ENCODE measurements around the gene SLC25A10. TPM values are rescaled to one million over a fixed set of nuclear protein-coding genes. Genes with fewer than 3 reads are reported as not detected.

The SLC25A10 gene
- total and polyA plus RNA-seq, 7 experiments from 2014 or later, result 3.4 to 27.4 (median 5.2) TPM

DNA sequence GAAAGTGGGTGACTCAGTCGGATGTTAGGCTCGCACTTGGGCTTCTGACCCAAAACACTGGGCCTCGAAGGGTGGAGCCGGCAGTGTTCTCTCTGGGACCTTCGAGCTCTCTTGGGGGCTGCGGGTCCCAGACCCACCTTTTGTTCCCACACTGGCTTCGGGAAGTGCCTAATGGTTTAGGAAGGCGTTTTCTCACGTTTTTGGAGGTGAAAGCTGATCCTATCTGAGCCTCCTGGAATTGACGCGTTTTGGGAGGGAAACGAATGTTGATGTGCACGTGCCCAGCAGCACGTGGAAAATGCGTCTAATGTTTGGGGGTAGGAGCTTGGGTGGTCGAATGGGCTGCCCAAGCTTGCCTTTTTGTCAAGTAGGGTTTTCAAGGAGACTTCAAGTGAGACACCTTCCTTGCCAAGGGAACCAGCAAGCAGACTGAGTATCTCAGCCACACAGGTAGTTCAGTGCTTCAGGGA lies 27.6 kb upstream of the SLC25A10 start:
- POLR2A ChIA-PET, result interaction anchor here (0.6 to 4.7 kb wide), 13 partner anchors 9 to 772 kb away, joined by 3 to 49 read pairs (median 3); partner anchors contain the start of genes CCDC137, DCXR, MCRIP1 and MRPL12
- H3K4me1 ChIP-seq (ENCODE audit: control insufficient read depth in 2 of 2, insufficient read depth in 2 of 2, low read length in 2 of 2), result peaks cover 22 to 24% of the 10 kb centered on the region in 2 donors
- no peaks in the 10 kb centered on the region for H3K9me3 ChIP-seq (ENCODE audit: control insufficient read depth in 2 of 3, low read length in 3 of 3)
- intact Hi-C loops (cut with micrococcal nuclease), result loop anchor here (5.0 to 10.0 kb wide), 4 partner anchors 132 to 413 kb away; partner anchors contain the start of genes ACTG1 (in 2 of the 2), DCXR (in 1 of the 2), FAAP100 (in 1 of the 2) and FASN (in 1 of the 2)
- Mint-ChIP-seq H3K36me3 (peaks cover 4 to 18% (median 5%) of the 10 kb centered on the region in 5 donors), H3K4me1 (peaks cover 26 to 50% (median 42%) of the 10 kb centered on the region in 7 donors), H3K9me3 (peaks cover 0 to 4% (median 0%) of the 10 kb centered on the region in 11 donors), H3K27me3 (peaks cover 0 to 3% (median 0%) of the 10 kb centered on the region in 5 donors), H3K27ac (peak overlapping the region; percentile 36 to 86 (median 70)), H3K4me3 (peak overlapping the region; percentile 78 to 95 (median 87))
- no peaks in the 10 kb centered on the region for H3K27me3 ChIP-seq (ENCODE audit: control insufficient read depth in 2 of 2, insufficient read depth in 2 of 2, low read length in 2 of 2)
- H3K4me3 ChIP-seq (ENCODE audit: low read length), result peak overlapping the region; percentile 76
- H3K36me3 ChIP-seq (ENCODE audit: control insufficient read depth in 2 of 3, insufficient read depth in 3 of 3, low read length in 3 of 3), result peaks cover 6 to 47% (median 21%) of the 10 kb centered on the region in 3 experiments
- CTCF ChIA-PET, result no interaction called here
- ATAC-seq, result no peak
- H3K27ac ChIP-seq (ENCODE audit: low read depth, low read length), result peak overlapping the region; percentile 84
- DNase-seq, result peak in 1 of 9 donors; percentile 38

DNA sequence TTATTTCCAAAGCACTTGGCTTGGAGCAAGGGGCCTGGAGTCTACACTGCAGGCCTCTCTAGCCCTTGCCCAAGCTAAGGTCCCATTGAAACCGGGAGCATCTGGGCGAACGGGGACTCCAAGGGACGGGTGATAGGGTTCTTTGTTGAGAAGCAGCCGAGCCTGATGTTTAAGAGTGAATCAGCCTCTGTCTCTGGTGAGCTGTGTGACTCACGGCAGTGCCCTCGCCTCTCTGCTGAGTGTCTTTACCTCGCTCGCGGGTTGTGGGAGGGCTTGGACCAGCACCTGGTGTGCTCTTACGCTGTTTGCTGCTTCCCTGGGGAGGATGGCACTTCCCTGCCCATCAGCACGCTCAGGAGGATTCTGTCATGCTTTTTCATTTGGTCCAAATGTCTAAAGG lies 27.0 kb upstream of the SLC25A10 start:
- Mint-ChIP-seq H3K36me3 (peaks cover 4 to 19% (median 5%) of the 10 kb centered on the region in 5 donors), H3K27ac (peak overlapping the region in 8 of 9 donors; percentile 36 to 86 (median 72)), H3K4me1 (peaks cover 27 to 50% (median 42%) of the 10 kb centered on the region in 7 donors), H3K27me3 (peaks cover 0 to 3% (median 0%) of the 10 kb centered on the region in 5 donors), H3K9me3 (peaks cover 0 to 4% (median 0%) of the 10 kb centered on the region in 11 donors), H3K4me3 (peak overlapping the region; percentile 78 to 95 (median 87))
- DNase-seq (peak in 1 of 9 donors; percentile 40), ATAC-seq (no peak)
- H3K4me1 ChIP-seq (ENCODE audit: control insufficient read depth in 2 of 2, insufficient read depth in 2 of 2, low read length in 2 of 2), result peaks cover 22 to 24% of the 10 kb centered on the region in 2 donors
- ChIA-PET CTCF (no interaction called here), POLR2A (interaction anchor here (0.6 to 4.7 kb wide), 8 partner anchors 9 to 812 kb away, joined by 3 to 49 read pairs (median 3); partner anchors contain the start of genes CCDC137, MCRIP1, MRPL12 and OXLD1)
- H3K27ac ChIP-seq (ENCODE audit: low read depth, low read length), result peak overlapping the region; percentile 84
- H3K36me3 ChIP-seq (ENCODE audit: control insufficient read depth in 2 of 3, insufficient read depth in 3 of 3, low read length in 3 of 3), result peaks cover 6 to 51% (median 21%) of the 10 kb centered on the region in 3 experiments
- H3K9me3 ChIP-seq (ENCODE audit: control insufficient read depth in 2 of 3, low read length in 3 of 3), result no peaks in the 10 kb centered on the region
- peak overlapping the region; percentile 76 for H3K4me3 ChIP-seq (ENCODE audit: low read length)
- no peaks in the 10 kb centered on the region for H3K27me3 ChIP-seq (ENCODE audit: control insufficient read depth in 2 of 2, insufficient read depth in 2 of 2, low read length in 2 of 2)
- intact Hi-C loops (cut with micrococcal nuclease), result loop anchor here in 1 of 2 donors (10.0 kb wide), 1 partner anchor 350 kb away; the partner anchor contains the start of genes DCXR and RAC3

- H3K27ac ChIP-seq (ENCODE audit: low read depth, low read length), result no peak overlapping the region
- no peaks in the 10 kb centered on the region for H3K9me3 ChIP-seq (ENCODE audit: control insufficient read depth in 2 of 3, low read length in 3 of 3)
- intact Hi-C loops (cut with micrococcal nuclease), result loop anchor here in 1 of 2 donors (10.0 kb wide), 1 partner anchor 348 kb away; the partner anchor contains the start of genes DCXR and RAC3
- peaks cover 2 to 23% (median 5%) of the 10 kb centered on the region in 5 donors for H3K36me3 Mint-ChIP-seq
- H3K27me3 ChIP-seq (ENCODE audit: control insufficient read depth in 2 of 2, insufficient read depth in 2 of 2, low read length in 2 of 2), result no peaks in the 10 kb centered on the region
- H3K4me1 ChIP-seq (ENCODE audit: control insufficient read depth in 2 of 2, insufficient read depth in 2 of 2, low read length in 2 of 2), result peaks cover 22 to 24% of the 10 kb centered on the region in 2 donors
- DNase-seq (no peak), ATAC-seq (no peak)
- ChIA-PET CTCF (no interaction called here), POLR2A (no interaction called here)
- no peak overlapping the region for H3K27ac Mint-ChIP-seq
- peaks cover 27 to 50% (median 40%) of the 10 kb centered on the region in 7 donors for H3K4me1 Mint-ChIP-seq
- H3K4me3 Mint-ChIP-seq, result no peak overlapping the region
- H3K4me3 ChIP-seq (ENCODE audit: low read length), result no peak overlapping the region
- H3K27me3 Mint-ChIP-seq, result peaks cover 0 to 3% (median 0%) of the 10 kb centered on the region in 5 donors
- H3K36me3 ChIP-seq (ENCODE audit: control insufficient read depth in 2 of 3, insufficient read depth in 3 of 3, low read length in 3 of 3), result peaks cover 10 to 64% (median 28%) of the 10 kb centered on the region in 3 experiments
- H3K9me3 Mint-ChIP-seq, result peaks cover 0 to 4% (median 0%) of the 10 kb centered on the region in 11 donors
These were observed 25.5 kb upstream of the SLC25A10 start for GRCh38 chr17:81686614-81687013.

GRCh38 chr17:81687770-81688541 lies 24.1 kb upstream of the SLC25A10 start:
- H3K27ac ChIP-seq (ENCODE audit: low read depth, low read length), result no peak overlapping the region
- Mint-ChIP-seq H3K4me1 (peaks cover 22 to 43% (median 30%) of the 10 kb centered on the region in 7 donors), H3K36me3 (peaks cover 0 to 29% (median 5%) of the 10 kb centered on the region in 5 donors), H3K27ac (peak overlapping the region in 1 of 9 donors; percentile 21), H3K4me3 (peak overlapping the region in 3 of 10 donors; percentile 29 to 59 (median 50)), H3K9me3 (peaks cover 0 to 4% (median 0%) of the 10 kb centered on the region in 11 donors), H3K27me3 (peaks cover 0 to 3% (median 0%) of the 10 kb centered on the region in 5 donors)
- H3K4me1 ChIP-seq (ENCODE audit: control insufficient read depth in 2 of 2, insufficient read depth in 2 of 2, low read length in 2 of 2), result peaks cover 16 to 20% of the 10 kb centered on the region in 2 donors
- H3K9me3 ChIP-seq (ENCODE audit: control insufficient read depth in 2 of 3, low read length in 3 of 3), result no peaks in the 10 kb centered on the region
- no peaks in the 10 kb centered on the region for H3K27me3 ChIP-seq (ENCODE audit: control insufficient read depth in 2 of 2, insufficient read depth in 2 of 2, low read length in 2 of 2)
- DNase-seq, result no peak
- no peak for ATAC-seq
- ChIA-PET POLR2A (no interaction called here), CTCF (no interaction called here)
- H3K36me3 ChIP-seq (ENCODE audit: control insufficient read depth in 2 of 3, insufficient read depth in 3 of 3, low read length in 3 of 3), result peaks cover 10 to 77% (median 28%) of the 10 kb centered on the region in 3 experiments
- H3K4me3 ChIP-seq (ENCODE audit: low read length), result no peak overlapping the region
- intact Hi-C loops (cut with micrococcal nuclease), result loop anchor here in 1 of 2 donors (10.0 kb wide), 1 partner anchor 347 kb away; the partner anchor contains the start of genes DCXR and RAC3

DNA sequence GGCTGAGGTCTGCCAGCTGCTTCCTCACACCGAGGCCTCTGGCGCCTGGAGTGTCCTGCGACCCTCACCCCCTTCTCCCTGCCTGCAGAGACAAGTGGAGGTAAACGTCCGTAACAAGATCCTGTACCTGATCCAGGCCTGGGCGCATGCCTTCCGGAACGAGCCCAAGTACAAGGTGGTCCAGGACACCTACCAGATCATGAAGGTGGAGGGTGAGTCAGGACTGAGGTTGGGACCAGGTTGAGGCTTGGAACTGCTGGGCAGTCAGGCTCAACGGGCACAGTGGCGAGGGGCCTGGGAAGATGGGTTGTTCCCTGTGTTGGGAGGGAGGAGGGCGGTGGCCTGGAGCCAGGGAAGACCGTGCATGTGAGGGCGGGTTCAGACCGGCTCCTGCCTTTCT lies 23.5 kb upstream of the SLC25A10 start:
- H3K27me3 Mint-ChIP-seq, result peaks cover 0 to 2% (median 0%) of the 10 kb centered on the region in 5 donors
- DNase-seq (no peak), ATAC-seq (no peak)
- Histone ChIP-seq H3K36me3 (ENCODE audit: control insufficient read depth in 2 of 3, insufficient read depth in 3 of 3, low read length in 3 of 3) (peaks cover 10 to 78% (median 28%) of the 10 kb centered on the region in 3 experiments), H3K4me1 (ENCODE audit: control insufficient read depth in 2 of 2, insufficient read depth in 2 of 2, low read length in 2 of 2) (peaks cover 16 to 20% of the 10 kb centered on the region in 2 donors), H3K4me3 (ENCODE audit: low read length) (no peak overlapping the region), H3K9me3 (ENCODE audit: control insufficient read depth in 2 of 3, low read length in 3 of 3) (no peaks in the 10 kb centered on the region), H3K27ac (ENCODE audit: low read depth, low read length) (no peak overlapping the region), H3K27me3 (ENCODE audit: control insufficient read depth in 2 of 2, insufficient read depth in 2 of 2, low read length in 2 of 2) (no peaks in the 10 kb centered on the region)
- H3K36me3 Mint-ChIP-seq, result peaks cover 0 to 29% (median 4%) of the 10 kb centered on the region in 5 donors
- H3K4me1 Mint-ChIP-seq, result peaks cover 19 to 40% (median 28%) of the 10 kb centered on the region in 7 donors
- POLR2A ChIA-PET, result no interaction called here
- H3K27ac Mint-ChIP-seq, result peak overlapping the region in 2 of 9 donors; percentile 30 to 75
- H3K4me3 Mint-ChIP-seq, result no peak overlapping the region
- CTCF ChIA-PET, result no interaction called here
- peaks cover 0 to 3% (median 0%) of the 10 kb centered on the region in 11 donors for H3K9me3 Mint-ChIP-seq
- intact Hi-C loops (cut with micrococcal nuclease), result loop anchor here in 1 of 2 donors (10.0 kb wide), 1 partner anchor 346 kb away; the partner anchor contains the start of genes DCXR and RAC3

DNA sequence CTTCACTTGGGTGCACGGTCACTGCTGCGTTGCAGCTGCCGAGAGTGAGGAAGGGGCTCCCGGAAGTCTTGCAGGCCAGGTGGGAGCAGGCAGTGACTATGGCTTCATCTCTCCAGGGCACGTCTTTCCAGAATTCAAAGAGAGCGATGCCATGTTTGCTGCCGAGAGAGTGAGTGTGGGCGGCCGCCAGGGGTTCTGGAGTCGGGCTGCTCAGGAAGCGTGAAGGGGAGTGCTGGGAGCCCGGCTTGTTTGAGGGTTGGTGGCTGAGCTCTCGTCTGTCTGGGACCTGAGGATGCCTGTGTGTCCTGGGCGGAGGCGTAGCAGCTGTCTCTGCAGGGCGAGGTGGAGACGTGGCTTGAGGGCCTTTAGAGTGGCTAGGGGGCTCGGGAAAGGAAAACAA lies 22.0 kb upstream of the SLC25A10 start:
- ATAC-seq, result no peak
- ChIA-PET CTCF (no interaction called here), POLR2A (no interaction called here)
- no peaks in the 10 kb centered on the region for H3K9me3 ChIP-seq (ENCODE audit: control insufficient read depth in 2 of 3, low read length in 3 of 3)
- peaks cover 9 to 11% of the 10 kb centered on the region in 2 donors for H3K4me1 ChIP-seq (ENCODE audit: control insufficient read depth in 2 of 2, insufficient read depth in 2 of 2, low read length in 2 of 2)
- Mint-ChIP-seq H3K4me3 (no peak overlapping the region), H3K4me1 (peaks cover 11 to 29% (median 19%) of the 10 kb centered on the region in 7 donors), H3K27me3 (no peaks in the 10 kb centered on the region), H3K27ac (no peak overlapping the region), H3K9me3 (no peaks in the 10 kb centered on the region), H3K36me3 (peaks cover 0 to 29% (median 4%) of the 10 kb centered on the region in 5 donors)
- H3K4me3 ChIP-seq (ENCODE audit: low read length), result no peak overlapping the region
- DNase-seq, result no peak
- no peak overlapping the region for H3K27ac ChIP-seq (ENCODE audit: low read depth, low read length)
- H3K36me3 ChIP-seq (ENCODE audit: control insufficient read depth in 2 of 3, insufficient read depth in 3 of 3, low read length in 3 of 3), result peaks cover 10 to 93% (median 28%) of the 10 kb centered on the region in 3 experiments
- intact Hi-C loops (cut with micrococcal nuclease), result no loop called here
- H3K27me3 ChIP-seq (ENCODE audit: control insufficient read depth in 2 of 2, insufficient read depth in 2 of 2, low read length in 2 of 2), result no peaks in the 10 kb centered on the region

Measured in naive thymus-derived CD4-positive, alpha-beta T cell (primary cell).